Parathyroid adenoma (tissue), 2 donors: ENCODE measurements around the gene NDUFV3.

Experiments
- H2AFZ ChIP-seq: fragments of 300-600 bp; sonication (generic); one replicate; pipeline ENCODE4 v1.7.0; 2017; ENCODE audit warnings: antibody characterized with exemption, mild to moderate bottlenecking
- H3K27ac ChIP-seq: fragments of 300-600 bp; sonication (generic); one replicate; pipeline ENCODE4 v1.7.0; 2017
- H3K27me3 ChIP-seq: fragments of 300-600 bp; sonication (generic); one replicate; pipeline ENCODE4 v1.7.0; 2017; ENCODE audit warnings: low read length; ENCODE audit not compliant: control insufficient read depth, insufficient read depth
- H3K36me3 ChIP-seq: fragments of 300-600 bp; sonication (generic); one replicate; pipeline ENCODE4 v1.7.0; 2017; ENCODE audit warnings: low read length; ENCODE audit not compliant: control insufficient read depth, insufficient read depth
- H3K4me1 ChIP-seq: fragments of 300-600 bp; sonication (generic); one replicate; pipeline ENCODE4 v1.7.0; 2017; ENCODE audit warnings: control low read depth
- H3K4me2 ChIP-seq: fragments of 300-600 bp; sonication (generic); one replicate; pipeline ENCODE4 v1.7.0; 2017; ENCODE audit warnings: low read length
- H3K4me3 ChIP-seq: fragments of 300-600 bp; sonication (generic); one replicate; pipeline ENCODE4 v1.7.0; 2017; ENCODE audit warnings: low read depth, low read length
- H3K79me2 ChIP-seq: fragments of 300-600 bp; sonication (generic); one replicate; pipeline ENCODE4 v1.7.0; 2017; ENCODE audit warnings: control low read depth
- H3K9ac ChIP-seq: fragments of 300-600 bp; sonication (generic); one replicate; pipeline ENCODE4 v1.7.0; 2017; ENCODE audit warnings: mild to moderate bottlenecking
- H3K9me3 ChIP-seq: fragments of 300-600 bp; sonication (generic); one replicate; pipeline ENCODE4 v1.7.0; 2017; ENCODE audit warnings: low read length; ENCODE audit not compliant: control insufficient read depth
- TF ChIP-seq, protein P1 (sequence below): fragments of 300-600 bp; sonication (generic); IDR thresholded peaks from one replicate; pipeline ENCODE4 v1.7.0; 2017; ENCODE audit warnings: antibody characterized with exemption, mild to moderate bottlenecking
- donor health status: primary hyperparathyroidism.

Gene NDUFV3

DNA sequence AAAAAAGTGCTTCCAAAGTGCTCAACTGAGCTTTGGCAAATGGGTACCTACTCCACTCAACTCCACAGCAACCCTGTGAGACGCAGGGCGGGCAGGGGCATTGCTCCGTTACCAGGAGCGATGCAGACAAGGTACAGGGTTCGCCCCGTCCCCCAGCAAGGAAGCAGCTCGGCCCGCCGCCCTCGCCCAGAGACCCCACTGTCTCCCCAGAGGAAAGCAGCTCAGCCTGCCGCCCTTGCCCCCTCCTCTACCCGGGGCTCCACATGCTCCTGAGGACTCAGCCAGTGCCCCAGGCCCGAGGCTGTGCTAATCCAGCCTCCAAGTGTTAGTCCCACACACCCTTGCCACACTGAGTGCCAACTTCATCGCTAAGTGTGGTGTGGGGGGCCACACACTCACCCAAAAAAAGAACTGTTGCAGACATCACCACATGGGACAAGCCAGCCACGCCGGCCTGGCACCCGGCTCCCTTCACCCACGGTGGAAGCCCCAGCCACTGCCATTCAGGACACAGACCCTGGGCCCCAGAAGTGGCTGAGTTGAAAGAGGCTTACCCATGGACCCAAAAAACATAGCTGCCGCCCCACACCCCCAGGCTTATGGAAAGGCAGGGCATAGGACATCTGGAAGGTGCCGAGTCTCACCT lies 40.1 kb upstream of the NDUFV3 start:
- H3K9me3 ChIP-seq = no peaks in the 10 kb centered on the region
- no peaks in the 10 kb centered on the region for H3K36me3 ChIP-seq
- H3K27ac ChIP-seq = no peak overlapping the region
- H2AFZ ChIP-seq = no peak overlapping the region
- no peak overlapping the region for H3K4me3 ChIP-seq
- no peaks in the 10 kb centered on the region for H3K27me3 ChIP-seq
- no peak overlapping the region for H3K4me2 ChIP-seq
- H3K9ac ChIP-seq = no peak overlapping the region
- TF ChIP-seq, protein P1, sequence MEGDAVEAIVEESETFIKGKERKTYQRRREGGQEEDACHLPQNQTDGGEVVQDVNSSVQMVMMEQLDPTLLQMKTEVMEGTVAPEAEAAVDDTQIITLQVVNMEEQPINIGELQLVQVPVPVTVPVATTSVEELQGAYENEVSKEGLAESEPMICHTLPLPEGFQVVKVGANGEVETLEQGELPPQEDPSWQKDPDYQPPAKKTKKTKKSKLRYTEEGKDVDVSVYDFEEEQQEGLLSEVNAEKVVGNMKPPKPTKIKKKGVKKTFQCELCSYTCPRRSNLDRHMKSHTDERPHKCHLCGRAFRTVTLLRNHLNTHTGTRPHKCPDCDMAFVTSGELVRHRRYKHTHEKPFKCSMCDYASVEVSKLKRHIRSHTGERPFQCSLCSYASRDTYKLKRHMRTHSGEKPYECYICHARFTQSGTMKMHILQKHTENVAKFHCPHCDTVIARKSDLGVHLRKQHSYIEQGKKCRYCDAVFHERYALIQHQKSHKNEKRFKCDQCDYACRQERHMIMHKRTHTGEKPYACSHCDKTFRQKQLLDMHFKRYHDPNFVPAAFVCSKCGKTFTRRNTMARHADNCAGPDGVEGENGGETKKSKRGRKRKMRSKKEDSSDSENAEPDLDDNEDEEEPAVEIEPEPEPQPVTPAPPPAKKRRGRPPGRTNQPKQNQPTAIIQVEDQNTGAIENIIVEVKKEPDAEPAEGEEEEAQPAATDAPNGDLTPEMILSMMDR = no peak
- H3K79me2 ChIP-seq = no peaks in the 10 kb centered on the region
- no peaks in the 10 kb centered on the region for H3K4me1 ChIP-seq

DNA sequence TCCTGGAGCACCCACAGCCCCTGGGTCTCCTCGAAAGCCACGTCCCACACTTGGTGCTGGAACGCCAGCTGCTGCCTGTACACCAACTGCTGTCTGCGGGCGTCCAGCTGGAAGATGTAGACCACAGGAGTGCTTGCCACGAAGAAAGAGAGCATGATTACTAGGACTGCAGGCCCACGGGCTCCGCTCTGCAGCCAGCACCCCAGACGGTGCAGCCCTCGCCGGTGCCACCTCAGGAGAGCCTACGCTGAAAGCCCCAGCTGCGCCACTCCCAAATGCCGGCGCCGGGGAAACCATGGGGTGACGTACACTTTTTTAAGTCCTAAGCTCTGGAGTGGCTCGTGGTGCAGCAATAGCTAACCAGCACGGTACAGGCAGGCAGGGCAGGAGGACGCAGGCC lies 39.5 kb upstream of the NDUFV3 start:
- Histone ChIP-seq H3K9ac (no peak overlapping the region), H3K79me2 (no peaks in the 10 kb centered on the region), H3K36me3 (no peaks in the 10 kb centered on the region), H3K27ac (no peak overlapping the region), H3K4me1 (no peaks in the 10 kb centered on the region), H3K27me3 (no peaks in the 10 kb centered on the region), H3K4me2 (no peak overlapping the region), H3K4me3 (no peak overlapping the region), H2AFZ (no peak overlapping the region), H3K9me3 (no peaks in the 10 kb centered on the region)
- TF ChIP-seq, protein P1 = no peak

DNA sequence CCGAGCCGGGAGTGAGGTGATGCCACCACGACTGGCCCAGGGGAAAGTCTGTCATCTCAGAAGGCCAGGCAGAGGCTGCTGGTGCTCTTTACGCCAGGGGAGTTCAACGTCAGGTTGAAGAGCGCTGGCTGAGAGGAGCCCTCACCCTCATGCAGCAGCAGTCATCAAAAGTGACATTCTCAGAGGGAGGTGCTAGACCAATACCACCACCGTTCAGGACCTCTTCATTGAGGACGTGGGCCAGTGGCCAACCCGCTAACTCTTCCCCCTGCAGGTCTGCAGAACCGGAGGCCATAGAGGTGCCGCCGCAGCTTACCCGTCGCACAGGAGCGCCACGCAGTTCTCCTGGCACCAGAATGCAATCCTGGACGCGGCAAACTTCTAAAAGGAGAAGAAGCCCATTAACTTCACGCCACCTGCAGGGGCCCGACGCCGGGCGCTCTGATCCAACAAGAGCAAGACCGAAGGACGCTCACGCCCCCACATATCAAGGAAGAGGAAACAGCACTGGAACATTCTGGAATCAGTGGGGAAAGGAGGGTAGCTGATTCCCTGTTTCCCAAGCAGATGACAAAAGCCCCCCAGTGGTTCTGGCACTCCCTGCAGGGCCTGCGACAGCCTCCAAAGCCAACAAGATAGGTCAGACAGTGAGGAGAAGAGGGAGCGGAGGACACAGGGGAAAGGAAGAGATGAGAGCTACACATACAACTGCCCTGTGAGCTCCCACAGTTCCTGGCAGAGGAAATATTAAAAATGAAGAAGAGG lies 38.7 kb upstream of the NDUFV3 start:
- no peaks in the 10 kb centered on the region for H3K27me3 ChIP-seq

DNA sequence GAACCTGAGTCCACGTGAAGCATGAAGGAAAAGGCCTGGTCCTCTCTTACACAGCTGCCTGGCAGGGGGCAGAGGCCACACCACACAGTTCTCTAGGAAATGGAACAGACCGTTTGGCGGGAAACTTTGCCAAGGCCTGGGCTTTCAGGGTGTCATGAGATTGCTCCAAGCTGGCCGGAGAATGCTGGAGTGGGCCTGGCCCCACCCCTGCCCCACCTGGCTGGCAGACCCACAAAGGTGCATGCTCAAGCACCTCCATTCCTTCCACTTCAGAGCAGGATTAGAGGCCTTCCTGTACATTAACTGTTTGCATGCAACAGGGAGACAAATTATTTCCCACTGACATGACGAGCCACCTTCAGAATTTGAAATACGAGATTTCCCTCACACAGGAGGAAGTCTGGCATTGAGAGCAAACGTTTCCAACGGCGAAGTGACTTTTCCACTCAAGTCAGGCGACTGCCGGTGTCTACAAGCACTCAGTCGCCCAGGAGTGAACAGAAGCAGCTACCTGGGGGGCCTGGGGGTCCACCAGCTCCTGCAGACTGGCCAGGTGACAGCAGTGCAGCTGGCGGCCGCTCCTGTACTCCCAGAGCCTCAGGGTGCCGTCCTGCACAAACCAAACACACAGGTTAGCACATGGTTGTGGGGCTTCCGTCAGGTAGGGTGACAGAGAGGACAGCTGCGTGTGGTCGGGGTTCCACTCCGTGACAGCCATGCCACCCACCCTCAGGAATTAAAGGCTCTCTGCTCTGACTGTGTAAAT lies 37.8 kb upstream of the NDUFV3 start:
- Histone ChIP-seq H3K79me2 (no peaks in the 10 kb centered on the region), H3K9ac (no peak overlapping the region), H3K4me2 (no peak overlapping the region), H3K27me3 (no peaks in the 10 kb centered on the region), H3K4me3 (no peak overlapping the region), H3K4me1 (no peaks in the 10 kb centered on the region), H3K9me3 (no peaks in the 10 kb centered on the region), H3K27ac (no peak overlapping the region), H2AFZ (no peak overlapping the region), H3K36me3 (no peaks in the 10 kb centered on the region)
- TF ChIP-seq, protein P1 = no peak

More for the DNA sequence above, 38.7 kb upstream of the NDUFV3 start:
- Histone ChIP-seq H3K27ac (no peak overlapping the region), H3K4me2 (no peak overlapping the region), H2AFZ (no peak overlapping the region), H3K4me3 (no peak overlapping the region), H3K79me2 (no peaks in the 10 kb centered on the region), H3K9me3 (no peaks in the 10 kb centered on the region), H3K36me3 (no peaks in the 10 kb centered on the region), H3K4me1 (no peaks in the 10 kb centered on the region), H3K9ac (no peak overlapping the region)
- TF ChIP-seq, protein P1 = no peak
